GM18858 (cell line): ENCODE results near the gene CANX.
A peak's percentile ranks its signal among the peaks of the same experiment; 100 is the strongest.
"Not testable (repeated sequence)": the region's sequence is repeated elsewhere in the genome, so short reads cannot be mapped to it uniquely, and the experiment has no call there.

Source experiments
- ATAC-seq: cut with Tn5 transposase; IDR thresholded peaks from one replicate; pipeline ENCODE4 v1.9.1; 2021; ENCODE audit not compliant: unreplicated experiment

CANX gene

DNA sequence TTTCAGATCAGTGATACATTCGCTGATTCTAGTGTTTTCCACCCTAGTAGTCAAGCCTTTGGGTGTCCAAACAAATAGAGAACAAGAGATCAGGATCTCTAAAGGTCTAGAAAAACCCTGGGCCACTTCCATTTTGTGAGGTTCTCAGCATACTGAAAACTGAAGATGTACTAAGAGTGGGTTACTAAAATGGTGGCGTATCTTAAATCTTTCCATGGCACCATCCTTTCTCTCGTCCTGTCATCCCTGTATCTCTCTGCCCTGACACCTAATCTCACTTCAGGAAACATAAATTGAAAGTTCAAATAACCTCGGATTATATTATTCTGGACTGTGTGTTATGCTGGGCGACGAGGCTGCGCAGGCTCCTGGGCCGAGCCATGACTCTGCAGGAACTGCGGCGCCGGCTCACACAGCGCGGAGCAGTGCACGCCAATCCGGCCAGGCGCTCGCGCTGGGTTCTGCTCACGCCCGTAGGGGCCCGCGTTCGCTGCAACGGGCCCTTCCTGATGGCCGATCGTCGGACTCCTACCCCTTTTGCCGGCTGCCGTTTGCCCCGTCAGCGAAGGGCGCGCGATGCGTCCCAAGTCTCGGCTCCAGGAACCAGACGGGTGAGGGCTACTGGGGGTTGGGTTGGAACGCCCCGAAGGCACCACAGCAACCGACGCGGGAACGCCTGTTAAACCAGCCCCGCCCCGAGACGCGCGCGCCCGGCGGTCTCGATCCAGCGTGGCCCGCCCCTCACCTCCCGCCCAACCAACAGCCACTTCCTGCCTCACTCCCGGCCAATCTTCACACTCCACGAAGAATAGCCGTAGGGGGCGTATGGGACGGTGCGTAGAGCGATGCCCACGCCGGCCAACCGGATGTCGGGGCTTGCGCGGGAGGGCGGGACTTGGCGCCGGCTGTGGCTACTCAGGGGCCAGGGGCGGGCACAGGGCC, 503 bp upstream of the CANX start:
- ATAC-seq: peak; percentile 75

DNA sequence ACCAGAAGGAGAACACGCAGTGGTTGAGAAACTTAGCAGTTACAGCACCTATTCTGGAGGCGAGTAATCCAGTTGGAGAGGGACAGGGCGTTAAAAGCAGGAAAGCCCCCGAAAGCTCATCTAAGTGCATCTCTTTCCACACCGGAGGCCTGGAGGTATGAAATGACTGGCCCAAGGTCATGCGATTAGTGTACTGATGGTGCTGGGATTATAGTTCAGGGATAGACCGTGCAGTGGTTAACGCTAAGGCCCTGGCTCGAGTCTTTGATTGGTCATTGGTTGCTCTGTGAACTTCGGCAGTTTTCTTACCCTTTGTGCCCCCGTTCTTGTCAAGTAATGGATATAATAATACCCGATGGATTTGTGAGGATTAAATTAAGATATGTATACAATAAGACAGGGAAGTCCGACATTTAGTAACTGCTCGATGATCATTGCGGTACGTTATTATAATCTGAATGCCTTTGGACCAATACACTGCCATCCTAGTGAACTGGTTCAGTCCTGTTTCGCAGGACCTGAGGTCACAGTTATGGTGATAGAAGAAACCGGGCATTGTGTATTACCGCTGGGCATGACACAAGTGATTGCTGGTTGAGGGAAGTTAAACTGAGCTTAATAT, 960 bp downstream of the CANX start:
- no peak for ATAC-seq

DNA sequence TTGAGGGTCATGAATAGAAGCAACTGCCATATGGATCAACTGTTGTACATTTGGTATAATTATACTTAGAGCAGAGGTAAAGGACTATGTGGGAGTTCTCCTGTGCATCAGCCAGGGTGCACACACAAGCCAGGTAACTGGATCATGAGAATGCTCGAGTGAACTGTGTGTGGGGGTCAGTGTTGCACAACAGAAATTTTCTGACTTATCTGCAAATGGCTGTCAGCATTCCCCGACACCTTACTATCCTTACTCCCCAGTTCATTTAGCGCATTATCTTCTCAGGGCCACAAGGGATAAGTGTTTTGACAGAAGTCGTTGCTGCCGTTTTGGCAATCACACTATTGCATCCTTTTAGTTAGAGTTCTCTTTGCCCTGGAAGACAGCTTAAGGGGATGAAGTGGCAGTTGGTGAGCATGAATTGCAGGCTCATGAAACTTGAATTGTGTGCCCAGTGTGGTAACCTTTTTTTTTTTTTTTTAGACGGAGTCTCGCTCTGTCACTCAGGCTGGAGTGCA, 1.7 kb downstream of the CANX start:
- ATAC-seq: no peak

DNA sequence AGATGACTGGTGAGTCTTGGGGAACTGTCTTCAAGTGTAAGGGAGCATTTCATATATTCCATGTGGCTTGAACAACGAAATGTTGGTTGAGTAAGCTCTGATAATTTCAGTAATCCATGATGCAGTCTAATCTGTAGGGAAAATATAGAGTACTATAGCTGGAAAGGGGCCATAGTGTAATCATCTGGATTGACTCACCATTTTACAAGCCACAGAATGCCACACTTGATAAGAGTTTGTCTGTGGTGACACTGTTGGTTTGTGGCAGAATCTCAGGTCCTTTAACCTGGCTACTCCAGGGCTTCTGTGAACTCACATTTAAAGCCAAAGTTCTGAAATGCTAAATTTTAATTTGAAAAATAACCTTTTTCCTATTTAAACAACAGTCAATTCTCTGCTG, 17.5 kb downstream of the CANX start:
- ATAC-seq: no peak

DNA sequence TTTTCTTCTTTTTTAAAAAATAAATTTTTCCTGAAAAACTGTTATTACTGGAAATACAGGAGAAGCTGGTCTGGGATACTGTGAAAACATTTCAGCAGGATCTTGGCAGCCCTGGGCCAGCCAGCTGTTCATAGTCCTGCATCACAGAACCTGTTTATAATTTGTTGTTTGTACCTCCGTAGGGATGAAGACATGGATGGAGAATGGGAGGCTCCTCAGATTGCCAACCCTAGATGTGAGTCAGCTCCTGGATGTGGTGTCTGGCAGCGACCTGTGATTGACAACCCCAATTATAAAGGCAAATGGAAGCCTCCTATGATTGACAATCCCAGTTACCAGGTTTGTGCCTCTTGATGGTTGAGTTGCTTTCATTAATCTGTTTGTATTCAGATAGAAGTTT, 21.5 kb downstream of the CANX start:
- no peak for ATAC-seq

DNA sequence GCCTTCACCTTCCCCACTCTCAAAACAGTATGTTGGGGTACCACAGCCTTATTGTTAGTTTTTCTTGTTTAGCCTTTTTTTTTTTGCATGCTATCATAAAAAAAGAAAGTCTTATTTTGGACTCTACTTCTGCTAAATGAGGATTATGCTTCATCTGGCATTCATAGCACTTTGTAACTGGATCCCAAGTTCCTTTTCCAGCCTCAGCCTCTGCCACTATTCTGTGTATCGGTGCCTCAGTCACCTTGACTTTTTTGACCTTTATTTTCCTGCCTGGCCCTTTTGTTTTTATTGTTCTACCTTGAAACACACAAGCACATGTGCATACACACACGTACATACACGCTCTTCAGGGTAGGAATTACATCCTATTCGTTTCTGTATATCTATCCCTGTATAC, 25.4 kb downstream of the CANX start:
- no peak for ATAC-seq

DNA sequence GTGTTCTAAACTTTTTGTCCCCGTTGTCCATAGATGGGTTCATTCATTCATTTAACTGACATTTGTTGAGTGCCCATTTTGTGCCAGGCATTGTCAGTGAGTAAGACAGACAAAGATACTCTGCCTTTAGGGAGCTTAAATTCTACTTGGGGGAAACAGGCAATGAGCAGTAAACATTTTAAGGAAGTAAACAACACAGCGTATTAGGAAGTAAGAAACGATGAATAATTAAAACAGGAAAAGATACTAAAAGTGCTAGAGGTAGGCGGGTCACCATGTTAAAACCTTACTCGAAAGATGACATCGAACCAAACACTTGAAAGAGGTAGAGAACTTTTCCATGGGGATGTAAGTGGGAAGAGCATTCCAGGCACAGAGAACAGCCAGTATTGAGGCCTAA, 28.3 kb downstream of the CANX start:
- no peak for ATAC-seq

DNA sequence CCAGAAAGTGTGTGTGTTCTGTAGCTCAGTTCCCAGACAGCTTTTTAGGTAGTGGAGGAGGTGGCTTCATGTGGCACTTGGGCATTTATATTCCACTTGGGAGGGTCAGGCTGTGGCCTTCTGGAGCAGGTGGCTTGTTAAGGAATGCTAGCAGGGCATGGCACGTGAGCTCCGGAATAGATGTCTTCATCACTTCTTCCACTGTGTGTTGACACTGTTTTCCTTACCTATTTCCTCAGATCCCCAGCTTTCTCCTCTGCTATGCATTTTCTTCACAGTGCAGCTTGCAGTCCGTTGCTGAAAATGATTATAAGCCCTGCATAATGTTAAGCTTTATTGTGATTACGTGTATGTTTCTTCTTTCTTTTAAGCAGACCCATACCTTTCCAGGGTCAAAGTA, 30.5 kb downstream of the CANX start:
- ATAC-seq: no peak

DNA sequence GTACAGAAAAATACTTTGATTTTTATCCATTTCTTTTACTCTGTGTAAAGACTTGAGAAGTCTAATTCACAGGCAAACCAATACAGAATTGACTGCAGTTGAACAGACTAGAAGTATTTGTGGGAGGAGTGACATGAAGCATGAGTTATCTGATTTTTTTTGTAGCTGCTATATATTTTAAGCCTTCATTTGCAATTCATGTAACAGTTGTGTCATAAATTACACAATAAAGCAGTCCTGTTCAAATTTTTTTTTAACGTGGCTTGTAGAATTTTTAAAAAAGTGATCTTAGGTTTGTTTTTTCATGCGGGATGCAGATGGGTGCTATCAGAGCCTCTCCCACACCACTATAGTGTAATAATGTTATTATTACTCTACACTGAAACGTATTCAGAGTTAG, 31.0 kb downstream of the CANX start:
- no peak for ATAC-seq

DNA sequence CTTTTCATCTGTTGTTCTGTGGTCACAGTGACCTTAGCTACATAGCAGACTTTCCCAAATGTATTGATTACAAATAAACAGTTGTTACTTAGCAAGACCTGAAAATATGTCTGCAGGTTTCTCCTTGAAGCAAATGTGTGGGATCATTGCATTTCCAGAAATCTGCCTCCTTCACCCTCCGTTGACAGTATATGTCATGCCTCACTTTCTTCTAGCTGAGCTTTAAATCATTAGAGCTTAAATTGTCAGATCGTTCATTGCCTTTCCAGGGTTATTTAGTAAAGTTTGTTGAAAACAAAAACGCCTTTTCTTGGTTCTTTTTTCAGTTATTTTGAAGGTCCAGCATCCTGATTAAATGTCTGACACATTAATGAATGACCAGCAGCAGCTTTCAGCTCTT, 31.6 kb downstream of the CANX start:
- ATAC-seq: no peak

DNA sequence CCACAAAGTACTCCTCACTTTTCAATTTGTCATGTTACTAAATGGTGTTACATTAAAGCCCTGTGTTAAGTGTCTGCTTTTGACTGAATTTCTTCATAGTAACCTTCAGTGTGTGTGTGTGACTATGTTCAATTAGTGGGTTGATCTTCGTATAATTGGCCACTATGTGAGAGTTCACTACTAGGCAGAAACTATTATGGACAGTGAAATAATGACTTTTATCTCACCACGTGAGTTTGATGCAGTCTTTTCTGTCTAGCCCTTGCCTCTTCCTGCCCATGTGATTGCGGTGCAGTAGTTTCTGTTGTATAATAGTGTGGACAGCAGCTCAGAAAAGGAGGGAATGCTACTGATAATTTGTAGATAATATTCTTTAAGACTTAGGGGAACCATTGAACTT, 32.1 kb downstream of the CANX start:
- no peak for ATAC-seq

DNA sequence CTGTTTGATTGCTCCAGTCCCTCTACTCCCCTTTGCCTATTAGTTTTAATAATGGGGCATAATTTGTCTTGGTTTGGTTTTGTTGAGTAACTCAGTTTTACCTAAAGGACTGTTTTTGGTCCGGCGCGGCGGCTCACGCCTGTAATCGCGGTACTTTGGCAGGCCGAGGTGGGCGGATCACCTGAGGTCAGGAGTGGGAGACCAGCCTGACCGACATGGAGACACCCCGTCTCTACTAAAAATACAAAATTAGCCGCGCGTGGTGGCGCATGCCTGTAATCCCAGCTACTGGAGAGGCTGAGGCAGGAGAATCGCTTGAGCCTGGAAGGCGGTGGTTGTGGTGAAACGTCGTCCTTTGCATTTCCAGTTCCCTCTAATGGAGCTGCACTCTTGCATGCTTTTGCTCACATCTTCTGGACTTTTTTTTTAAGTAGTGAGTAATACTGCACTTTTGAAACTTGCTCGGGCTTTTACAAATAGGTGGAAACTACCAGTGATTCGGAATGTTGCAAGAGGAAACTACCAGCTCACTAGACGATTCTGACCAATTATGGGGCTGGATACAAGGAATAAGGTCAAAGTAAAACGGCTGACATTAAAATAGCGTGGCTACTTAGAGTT, 33.1 kb downstream of the CANX start:
- peak; percentile 3 for ATAC-seq

DNA sequence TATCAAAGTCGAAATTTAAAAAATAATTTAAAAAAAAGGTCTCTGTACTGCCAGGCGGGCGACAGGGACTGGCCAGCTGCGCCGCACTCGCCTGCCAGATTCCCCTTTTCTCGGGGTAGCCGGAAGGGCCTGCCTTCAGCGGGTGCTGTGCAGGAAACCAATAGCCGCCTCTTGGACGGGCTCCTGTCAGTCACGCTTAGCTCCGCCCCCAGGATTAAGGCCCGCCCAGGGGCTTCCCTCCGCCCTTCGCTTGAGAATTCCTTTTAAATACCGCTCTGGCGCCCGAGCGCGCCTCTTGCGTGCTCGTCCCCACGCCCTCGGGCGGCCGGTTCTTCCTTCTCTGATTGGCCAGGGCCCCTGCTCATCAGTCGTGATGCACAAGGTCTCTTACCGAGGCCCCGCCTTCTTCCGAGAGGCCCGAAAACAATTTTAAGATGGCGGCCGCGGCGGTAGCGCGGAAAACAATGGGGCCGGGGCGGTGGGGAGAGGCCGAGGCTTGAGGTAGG, 33.7 kb downstream of the CANX start, which contains the start of gene MAML1:
MAML1 (plus strand) TSS at position 411 of the 506 bp plus-strand sequence. CDS start 291 bp downstream, outside the sequence.
- ATAC-seq: peak; percentile 92

DNA sequence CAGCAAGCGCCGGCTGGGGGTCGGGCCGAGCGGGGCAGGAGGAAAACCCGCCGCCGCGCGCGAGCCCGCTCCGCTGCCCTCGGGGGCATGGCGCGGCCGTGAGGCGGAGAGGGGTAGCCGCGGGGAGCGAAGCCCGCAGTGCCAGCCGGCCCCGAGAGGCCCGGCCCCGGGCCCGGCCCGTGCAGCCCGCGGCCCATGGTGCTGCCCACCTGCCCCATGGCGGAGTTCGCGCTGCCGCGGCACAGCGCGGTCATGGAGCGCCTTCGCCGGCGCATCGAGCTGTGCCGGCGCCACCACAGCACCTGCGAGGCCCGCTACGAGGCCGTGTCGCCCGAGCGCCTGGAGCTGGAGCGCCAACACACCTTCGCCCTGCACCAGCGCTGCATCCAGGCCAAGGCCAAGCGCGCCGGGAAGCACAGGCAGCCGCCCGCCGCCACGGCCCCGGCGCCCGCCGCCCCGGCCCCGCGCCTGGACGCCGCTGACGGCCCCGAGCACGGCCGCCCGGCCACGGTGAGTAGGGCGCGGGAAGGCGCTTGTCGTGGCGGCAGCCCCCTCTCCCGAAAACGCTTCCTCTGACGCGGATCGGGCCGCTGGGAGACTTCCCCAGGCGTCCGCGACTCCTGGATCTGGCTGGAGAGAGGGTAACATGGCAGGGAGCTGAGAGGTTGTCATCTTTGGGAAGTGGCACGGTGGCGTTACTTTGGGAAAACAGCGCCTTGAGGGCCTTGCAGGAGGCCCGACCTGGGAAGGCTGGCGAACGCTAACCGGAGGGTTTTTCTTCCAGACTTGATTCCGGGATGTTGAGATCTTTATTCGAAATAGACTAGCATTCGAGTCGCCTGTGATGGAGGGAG, 34.4 kb downstream of the CANX start:
- peak; percentile 13 for ATAC-seq

DNA sequence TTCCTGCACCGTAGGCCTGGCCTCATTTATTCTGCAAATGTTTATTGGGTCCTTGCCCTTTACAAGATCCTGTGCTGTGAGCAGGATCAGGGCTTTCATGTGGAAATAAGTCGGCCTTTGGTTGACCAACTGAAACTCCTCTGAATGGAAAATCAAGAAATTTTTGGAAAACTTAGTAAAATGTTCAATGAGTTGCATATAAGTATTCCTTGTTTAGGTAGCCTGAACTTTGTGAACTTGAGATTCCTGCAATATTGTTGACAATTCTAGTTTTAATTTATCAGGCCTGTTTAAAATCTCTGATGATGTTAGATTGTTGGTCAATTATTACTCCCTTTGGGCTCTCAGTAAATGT, 35.0 kb downstream of the CANX start:
- no peak for ATAC-seq

DNA sequence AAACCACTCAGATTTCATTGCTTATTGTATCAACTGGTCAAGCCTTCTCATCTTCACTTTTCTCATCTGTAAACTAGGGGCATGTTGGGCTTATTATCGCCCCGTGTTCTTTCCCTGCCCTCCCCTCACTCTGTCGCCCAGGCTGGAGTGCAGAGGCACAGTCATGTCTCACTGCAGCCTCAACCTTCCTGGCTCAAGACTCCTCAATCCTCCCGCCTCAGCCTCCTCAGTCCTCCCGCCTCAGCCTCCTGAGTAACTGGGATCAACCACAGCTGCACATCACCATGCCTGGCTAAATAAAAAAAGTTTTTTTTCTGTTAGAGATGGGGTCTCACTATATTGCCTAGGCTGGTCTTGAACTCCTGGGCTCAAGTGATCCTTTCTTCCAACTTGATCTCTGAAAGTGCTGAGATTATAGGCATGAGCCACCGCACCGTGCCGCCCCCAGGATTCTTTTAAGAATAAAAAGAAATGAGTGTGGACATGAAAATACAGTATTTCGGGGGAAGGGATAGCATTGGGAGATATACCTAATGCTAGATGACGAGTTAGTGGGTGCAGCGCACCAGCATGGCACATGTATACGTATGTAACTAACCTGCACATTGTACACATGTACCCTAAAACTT, 35.9 kb downstream of the CANX start:
- no peak for ATAC-seq

DNA sequence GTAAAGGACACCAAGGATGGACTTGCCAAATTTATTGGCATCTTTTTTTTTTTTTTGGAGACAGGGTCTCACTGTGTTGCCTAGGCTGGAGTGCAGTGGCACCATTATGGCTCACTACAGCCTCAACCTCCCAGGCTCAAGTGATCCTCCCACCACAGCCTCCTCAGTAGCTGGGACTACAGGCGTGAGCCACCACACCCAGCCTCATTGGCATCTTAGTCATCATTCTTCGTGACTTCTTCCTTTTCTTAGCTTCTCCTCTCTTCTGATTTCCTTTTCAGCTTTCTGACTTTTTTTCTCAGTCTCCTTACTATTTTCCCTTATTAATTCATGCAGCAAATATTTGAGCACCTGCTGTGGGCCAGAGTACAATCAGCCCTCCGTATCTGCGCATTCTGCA, 40.0 kb downstream of the CANX start:
- ATAC-seq: no peak

DNA sequence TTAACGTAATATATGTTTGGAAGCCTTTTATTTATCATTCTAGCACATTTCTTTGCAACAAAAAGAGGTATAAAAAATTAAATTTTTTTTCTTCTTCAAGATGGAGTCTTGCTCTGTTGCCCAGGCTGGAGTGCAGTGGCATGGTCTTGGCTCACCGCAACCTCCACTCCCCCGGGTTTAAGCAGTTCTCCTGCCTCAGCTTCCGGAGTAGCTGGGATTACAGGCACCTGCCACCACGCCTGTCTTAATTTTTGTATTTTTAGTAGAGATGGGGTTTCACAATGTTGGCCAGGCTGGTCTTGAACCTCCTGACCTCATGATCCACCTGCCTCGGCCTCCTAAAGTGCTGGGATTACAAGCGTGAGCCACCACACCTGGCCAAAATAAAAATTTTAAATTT, 45.3 kb downstream of the CANX start:
- ATAC-seq: not testable (repeated sequence)

DNA sequence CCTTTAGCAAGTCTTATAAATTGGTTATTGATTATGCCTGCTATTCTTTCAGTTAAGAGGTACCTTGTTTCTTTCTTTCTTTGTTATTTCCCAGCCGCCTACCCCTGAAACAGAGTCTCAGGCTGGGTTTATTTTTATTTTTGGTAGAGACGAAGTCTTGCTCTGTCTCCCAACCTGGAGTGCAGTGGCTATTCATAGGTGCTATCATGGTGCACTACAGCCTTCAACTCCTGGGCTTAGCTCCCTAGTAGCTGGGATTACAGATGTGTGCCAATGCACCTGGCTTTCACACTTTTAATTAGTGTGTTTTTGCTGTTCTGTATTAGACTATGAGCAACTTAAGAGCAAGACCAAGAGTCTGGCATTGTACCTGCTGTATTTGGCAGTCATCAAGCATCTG, 48.1 kb downstream of the CANX start:
- ATAC-seq: no peak

DNA sequence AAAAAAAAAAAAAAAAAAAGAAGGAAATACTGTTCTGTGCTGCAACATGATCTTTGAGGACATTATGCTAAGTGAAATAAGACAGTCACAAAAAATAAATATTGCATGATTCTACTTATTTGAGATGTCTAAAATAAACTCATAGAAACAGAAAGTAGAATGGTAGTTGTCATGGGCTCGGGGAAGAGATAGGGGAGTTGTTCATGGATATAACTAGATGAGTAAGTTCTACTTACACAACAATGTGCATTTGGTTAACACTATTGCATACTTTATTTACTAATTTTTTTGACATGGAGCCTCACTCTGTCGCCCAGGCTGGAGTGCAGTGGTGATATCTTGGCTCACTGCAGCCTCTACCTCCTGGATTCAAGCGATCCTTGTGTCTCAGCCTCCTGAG, 49.0 kb downstream of the CANX start:
- no peak for ATAC-seq
